Amniotic epithelial cell (primary cell): ENCODE measurements around the gene LY86.

Source experiments
- DNase-seq: peaks from one replicate; pipeline ENCODE4 v3.0.0-alpha.2; 2010; ENCODE audit warnings: low read depth

LY86 gene

DNA sequence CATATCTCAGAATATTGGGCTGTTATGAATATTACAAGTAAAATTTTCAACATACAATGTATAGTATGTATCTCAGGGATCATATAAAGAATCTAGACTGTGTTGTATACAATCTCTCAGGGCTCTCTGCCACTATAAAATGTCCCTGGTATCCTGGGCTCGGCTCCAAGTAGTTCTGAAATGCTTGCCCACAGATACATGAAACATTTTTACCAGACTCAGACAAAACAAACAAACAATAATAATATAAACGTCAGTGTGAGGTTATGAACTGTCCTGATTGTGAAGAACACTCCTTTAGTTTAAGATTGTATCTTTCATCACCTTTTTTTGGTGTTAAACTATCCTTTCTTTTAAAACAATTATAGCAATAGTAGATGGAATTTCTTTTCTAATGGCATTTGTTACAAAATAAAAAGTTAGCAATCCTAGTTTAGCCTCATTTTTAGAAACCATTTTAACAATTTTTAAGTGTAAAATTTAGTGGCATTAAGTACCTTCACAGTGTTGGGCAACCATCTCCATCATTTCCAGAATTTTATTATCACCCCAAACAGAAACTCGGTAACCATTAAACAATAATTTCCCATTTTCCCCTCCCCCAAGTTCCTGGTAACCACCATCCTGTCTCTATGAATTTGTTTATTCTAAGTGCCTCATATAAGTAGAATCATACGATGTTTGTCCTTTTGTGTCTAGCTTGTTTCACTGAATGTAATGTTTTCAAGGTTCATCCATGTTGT, 17.4 kb upstream of the LY86 start:
- no peak for DNase-seq

DNA sequence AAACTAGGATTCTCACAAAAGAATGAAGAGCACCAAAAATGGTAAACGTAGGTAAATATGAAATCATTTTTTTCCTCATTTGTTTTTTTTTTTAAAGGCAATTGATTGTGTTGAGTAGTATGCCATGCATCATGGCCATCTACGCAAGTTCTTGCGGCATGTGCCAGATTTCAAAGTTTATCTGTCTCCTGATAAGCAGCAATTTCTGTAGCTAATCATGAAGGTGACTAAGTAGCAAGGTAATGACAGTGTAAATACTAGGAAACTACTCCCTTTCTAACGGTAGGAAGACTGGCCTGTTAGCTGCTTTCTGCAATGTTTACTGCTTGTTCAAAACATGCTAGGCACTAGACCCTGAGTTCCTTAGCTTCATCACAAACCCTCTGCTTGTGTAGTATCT, 13.4 kb upstream of the LY86 start:
- no peak for DNase-seq

DNA sequence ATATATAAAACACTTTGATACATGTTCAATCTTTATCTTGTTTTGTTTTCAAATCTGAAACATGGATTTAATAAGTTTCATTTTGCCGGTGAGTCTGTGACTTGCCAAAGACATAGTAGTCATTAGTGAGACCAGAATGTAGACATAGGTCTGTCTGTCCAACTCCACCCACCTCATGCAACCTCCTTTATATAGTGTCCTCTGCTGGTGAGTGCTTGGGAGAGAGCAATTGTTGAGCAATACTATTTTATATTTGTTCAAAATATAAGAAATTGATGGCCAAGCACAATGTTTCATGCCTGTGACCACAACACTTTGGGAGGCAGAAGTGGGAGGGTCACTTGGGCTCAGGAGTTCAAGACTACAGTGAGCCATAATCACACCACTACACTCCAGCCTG, 10.8 kb upstream of the LY86 start:
- DNase-seq: no peak

DNA sequence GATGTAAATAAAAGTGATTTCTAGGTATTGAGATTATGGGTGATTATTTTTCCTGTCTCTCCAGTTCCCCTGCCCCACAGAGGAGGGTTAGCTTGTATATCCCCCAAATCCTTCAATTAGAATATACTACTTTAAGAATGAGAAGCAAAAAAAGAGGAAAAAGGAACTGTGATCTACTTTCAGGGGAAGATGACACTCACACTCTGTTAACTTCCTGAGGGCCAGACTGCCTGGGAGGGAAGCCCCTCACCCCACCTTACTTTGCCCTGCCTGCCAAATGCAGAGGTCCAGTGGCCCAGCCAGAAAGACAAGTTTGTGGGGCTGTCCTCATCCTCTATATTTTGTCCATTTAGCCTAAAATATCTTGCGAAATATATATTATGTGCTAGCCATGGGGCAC, 9.2 kb upstream of the LY86 start:
- no peak for DNase-seq

DNA sequence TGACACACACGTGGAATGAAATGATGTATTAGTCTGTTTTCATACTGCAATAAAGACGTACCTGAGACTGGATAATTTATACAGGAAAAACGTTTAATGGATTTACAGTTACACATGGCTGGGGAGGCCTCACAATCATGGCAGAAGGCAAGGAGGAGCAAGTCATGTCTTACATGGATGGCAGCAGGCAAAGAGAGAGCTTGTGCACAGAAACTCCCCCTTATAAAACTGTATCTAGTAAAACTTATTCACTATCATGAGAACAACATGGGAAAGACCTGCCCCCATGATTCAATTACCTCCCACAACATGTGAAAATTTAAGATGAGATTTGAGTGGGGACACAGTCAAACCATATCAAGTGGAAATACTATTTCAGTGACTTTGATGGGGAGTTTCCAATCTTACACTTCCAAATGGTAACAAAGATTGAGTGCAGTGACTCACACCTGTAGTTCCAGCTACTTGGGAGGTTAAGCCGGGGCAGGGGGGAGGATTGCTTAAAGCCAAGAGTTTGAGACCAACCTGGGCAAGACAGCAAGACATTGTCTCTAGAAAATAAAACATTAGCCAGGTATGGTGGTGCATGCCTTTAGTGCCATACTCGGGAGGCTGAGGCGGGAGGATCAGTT, 8.2 kb upstream of the LY86 start:
- no peak for DNase-seq

DNA sequence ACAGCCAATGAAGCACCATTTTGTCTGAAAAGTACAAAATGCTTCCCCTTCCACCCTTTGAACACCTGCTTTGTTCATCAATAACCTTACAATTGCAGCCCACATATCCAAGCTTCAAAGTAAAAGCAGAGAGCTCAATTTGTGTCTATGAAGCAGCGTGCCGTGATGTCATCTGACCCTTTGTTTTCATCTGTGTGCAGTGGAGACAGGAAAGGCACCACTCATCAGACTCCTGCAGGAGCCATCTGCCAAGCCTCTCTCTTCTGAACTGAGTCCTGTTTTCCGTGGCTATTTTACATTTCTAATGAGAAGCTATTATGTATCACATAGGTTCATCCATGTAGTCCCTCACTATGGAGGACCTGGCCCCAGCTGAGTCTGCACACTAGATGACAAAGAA, 7.5 kb upstream of the LY86 start:
- no peak for DNase-seq

DNA sequence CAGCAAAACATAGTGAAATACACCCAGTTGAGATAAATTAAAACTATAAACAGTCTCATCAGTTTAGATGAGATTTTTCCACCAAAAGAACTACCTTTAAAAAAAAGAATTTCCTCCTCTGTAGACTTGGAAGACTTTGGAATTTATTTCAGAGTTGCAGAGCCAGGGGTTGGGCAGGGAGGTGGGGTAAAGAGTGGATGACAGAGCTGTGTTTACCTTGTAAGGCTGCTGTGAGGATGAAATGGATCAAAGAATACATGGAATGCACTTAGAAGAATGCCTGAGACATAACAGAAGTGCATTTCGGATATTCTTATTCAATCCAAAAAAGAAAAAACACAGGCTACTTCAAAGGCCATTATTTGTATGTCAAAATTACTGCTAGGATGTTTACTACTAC, 6.4 kb upstream of the LY86 start:
- no peak for DNase-seq

DNA sequence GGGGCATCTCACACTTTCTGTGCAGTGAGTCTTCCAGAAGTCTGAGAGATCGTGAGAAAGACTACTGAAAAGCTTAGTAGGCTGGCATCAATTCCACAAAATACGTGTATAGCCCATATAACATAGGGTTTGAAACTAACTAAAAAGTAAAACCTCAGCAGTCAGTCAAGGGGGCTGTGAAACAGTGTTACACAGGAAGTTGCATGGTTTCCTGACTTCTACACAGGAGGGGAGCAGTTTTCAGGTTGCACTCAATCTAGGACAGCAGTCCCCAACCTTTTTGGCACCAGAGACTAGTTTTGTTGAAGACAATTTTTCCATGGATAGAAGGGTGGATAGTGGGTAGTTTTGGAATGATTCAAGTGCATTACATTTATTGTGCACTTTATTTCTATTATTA, 4.7 kb upstream of the LY86 start:
- no peak for DNase-seq

DNA sequence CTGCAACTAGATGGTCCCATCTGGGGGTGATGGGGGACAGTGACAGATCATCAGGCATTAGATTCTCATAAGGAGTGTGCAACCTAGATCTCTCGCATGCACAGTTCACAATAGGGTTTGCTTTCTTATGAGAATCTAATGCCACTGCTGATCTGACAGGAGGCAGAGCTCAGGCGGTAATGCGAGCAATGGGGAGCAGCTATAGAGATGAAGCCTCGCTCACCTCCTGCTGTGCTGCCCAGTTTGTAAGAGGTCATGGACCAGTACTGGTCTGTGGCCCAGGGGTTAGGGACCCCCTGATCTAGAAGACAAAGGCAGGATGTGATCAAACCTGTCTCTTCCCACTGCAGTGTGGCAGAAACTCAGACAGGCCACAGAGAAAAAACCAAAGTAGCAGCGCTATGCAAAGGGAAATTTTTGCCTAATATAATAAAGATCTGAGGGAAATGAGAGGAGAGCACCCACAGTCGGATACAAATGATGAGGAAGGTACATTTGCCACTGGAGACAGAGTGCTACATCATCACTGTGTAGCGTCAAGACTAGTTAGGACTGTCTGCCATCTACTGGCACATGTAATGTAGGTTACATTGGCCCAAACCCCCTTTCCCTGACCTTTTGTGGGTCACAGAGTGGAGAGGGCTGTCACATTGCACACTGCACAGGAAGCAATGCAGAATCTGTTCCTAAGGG, 4.1 kb upstream of the LY86 start:
- DNase-seq: no peak

DNA sequence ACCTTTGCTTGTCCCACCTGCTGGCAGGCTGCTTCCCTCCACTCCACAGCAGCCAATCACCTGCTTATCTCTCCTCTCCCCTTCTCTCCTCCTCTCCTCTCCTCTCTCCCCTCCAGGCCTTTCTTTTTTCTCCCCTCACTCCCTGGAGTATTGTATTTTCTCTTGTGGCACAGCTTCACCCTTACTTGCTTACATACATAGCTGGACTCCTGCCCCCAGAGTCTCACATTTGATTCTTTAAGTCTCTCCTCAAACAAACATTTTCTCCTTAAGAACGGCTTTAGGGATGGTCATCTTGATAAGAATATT, 3.6 kb upstream of the LY86 start:
- DNase-seq: no peak

DNA sequence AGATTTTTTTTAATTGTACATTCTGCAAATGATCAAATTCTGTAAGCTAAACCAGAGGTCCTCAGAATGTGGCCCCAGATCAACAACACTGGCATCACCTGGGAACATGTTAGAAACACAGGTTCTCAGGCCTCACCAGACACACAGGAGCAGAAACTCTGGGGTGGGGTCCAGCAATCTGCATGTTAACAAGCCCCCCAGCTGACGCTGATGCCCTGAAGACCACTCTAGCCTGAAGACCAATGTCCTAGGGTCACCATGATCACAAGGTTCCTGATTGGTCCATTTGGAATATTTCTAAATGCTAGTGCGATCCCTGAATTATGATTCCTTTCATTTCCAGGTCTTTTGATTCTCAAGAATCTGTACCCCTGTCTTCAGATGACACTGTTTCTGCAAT, 2.4 kb upstream of the LY86 start:
- no peak for DNase-seq

DNA sequence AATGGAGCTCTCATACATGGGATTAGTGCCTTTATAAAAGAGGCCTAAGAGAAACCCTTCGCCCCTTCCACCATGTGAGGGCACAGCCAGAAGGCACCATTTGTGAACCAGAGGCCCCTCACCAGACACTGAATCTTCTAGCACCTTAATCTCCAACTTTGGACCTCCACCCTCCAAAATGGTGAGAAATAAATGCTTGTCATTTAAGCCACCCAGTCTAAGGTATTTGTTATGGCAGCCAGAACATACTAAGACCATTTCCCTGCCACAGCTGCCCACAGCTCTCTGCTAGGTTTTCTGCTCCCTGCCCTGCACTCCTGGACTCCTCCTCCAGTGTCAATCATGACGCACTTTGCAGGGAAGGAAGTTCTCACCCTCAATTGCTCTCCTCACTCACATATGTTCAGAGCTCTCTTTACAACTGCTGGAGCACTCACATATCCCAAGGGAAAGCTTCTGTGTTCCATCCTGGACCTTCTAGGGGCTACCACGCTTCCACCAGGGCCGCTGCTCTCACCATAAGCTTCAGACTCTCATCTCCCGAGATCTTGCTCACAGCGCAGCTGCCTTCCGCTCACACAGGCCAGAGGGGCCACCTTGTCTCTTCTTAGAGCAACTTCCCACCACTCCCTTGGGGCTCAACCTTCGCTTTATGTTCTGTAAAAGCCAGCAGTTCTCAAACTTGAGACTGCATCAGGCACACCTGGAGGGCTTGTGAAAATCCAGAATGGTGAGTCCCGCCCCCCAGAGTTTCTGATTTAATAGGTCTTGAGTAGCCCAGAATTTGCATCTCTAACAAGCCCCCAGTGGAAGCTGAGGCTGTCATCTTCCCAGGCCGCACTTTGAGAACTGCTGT, 1.6 kb upstream of the LY86 start:
- DNase-seq: no peak

DNA sequence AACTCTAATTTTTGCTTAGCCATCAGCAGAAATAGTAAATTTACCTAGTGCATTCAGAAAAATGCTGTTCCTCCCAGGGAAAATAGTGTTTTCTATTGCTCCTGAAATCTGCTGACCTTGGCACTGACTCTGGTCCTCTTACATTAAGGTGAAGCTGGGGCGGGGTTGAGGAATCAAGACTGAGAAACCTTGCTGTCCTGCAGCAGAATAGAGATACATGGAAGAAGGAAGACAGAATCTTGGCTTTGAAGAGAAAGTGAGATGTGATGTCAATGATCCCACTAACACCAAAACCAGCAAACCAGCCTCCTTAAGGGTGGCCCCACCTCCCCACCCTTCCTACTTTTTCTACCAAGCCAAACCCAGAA, 840 bp upstream of the LY86 start:
- no peak for DNase-seq

DNA sequence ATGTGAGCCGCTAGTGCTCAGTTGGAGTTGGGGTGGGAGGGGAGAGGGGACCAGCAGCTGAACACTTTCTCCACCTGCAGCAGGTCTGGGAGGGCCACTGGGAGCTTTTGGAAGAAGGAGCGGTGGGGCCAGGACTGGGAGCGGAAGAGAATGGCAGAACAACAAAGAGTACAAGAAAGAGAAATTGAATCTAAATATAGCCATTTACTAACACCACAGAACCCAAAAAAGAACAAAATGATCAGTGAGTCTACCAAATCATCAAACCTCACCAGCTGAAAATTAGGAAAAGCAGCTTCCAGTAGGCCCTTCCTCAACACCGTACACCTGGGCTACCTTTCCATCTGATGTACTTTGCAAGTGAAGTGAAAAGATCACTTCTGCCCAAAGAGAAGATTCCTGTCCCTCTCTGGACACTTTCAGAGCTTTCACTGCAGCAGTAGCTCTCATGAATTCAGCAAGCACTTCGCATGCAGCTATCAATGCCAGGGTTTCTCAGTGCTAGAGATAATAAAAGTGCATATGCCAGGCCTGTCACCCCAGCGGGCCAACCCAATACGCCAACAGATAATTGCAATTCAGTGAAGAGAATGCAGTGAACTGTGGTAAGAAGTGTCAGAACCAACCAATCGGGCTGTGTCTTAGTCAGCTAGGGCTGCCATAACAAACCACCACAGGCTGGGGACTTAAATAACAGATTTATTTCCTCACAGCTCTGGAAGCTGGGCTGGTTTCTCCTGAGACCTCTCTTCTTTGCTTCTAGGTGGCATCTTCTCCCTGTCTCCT, 597 bp downstream of the LY86 start:
- no peak for DNase-seq

DNA sequence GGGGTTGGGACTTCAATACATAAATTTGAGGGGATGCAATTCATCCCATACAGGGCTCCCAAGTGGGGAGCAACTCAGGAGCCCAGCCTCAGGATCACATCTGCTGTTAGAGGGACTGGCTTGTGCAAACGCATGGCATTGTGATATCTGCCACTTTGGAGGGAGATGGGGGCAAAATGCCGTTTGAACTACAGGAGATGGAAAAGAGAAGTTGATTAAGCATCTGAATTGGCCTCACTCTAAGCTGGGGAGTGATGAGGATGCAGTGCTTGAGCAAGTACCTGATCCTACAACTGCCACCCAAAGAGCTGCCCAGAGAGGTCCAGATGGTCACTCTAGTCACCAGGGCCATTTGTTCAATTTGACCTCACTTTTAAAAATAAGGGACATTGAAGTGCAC, 2.0 kb downstream of the LY86 start:
- no peak for DNase-seq

DNA sequence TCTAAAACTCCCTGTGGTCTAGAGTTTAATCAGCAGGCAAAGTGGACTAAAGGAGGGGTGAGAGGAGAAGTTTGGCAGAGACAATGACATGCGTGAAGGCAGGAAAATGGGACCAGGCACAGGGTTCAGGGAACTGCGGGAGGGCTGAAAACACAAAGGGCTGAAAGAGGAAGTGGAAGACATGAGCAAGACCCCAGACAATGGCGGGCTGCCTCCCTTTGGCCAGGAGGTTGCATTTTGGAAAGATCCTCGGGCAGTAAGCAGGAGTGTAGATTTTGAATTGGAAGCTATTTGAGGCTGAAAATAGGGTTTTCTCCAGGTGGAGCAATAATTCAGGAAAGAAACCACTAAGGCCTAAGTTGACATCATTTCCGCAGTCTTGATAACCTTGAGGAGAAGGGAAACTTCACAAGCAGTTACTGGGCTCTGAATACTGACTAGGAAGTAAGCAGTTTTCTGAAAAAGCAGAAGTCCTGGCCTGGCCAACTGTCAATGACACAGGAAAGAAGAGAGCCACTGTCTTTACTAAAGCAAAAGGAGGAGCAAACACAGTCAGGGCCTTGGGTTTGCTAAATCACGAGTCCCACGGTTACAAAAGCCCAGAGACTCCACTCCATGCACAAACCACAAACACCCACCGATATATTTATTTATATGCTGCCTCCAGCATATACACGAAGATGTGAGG, 3.4 kb downstream of the LY86 start:
- no peak for DNase-seq

DNA sequence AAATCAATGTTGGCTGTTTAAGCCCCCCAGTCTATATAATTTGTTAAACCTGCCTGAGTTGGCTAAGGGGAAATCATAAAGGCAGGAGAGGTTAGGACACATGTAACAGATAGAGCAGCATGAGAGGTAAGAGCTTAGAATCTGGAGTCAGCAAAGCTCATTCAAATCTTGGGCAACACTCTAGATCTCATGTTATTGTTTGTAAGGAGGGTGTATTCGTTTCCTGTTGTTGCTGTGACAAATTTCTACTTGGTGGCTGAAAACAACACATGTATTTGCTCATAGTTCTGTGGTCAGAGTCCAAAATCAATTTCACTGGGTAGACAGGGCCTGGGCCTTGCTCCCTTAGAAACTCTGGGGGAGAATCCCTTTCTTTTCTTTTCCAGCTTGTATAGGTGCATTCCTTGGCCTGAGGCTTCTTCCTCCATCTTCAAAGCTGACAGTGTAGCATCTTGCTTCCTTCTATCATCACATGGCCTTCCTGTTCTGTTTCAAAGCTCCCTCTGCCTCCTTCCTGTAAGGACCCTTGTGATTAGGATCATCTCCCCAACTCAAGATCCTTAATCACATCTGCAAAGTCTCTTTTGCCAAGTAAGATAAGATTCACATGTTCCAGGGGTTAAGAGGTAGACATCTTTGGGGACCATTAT, 4.4 kb downstream of the LY86 start:
- DNase-seq: no peak

DNA sequence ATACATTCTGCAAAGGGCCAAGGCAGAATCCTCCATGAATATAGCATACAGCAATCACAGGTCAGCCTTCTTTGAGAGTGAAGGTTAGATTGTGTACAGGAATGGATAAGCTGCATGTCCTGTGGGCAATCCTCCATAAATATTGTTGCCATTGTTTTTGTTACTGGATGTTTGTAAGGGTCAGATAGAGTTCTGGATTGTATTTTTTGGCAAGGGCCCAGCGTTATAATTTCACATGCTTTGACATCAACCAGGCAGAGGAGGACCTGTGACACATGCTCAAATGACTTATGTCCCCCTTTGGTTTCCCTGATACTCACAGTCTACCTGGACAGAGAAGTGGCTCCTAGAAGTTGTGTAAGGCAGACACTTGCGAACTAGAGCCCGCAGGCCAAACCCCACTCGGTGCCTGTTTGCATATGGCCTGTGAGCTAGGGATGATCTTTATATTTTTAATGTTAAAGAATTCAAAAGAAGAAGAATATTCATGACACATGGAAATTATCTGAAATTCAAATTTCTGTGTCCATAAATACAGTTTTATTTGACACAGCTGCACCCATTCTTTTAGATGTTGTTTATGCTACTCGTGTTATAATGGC, 5.4 kb downstream of the LY86 start:
- no peak for DNase-seq

DNA sequence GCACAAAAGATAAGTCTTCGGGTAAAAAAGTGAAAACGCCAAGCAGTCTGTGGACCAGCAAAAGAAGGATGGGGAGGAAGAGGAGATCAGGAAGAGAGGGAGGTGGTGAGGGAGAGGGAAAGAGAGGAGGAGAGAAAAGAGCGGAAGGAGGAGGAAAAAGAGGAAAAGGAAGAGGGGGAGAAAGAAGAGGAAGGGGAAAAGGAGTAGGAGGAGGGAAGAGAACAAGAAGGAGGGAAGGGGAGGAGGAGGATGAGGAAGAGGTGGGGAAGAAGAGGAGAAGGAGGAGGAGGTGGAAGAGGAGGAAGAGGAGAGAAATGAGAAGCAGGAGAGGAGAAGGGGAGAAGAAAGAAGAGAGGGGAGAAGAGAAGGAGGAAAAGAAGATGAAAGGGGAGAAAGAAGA, 6.5 kb downstream of the LY86 start:
- DNase-seq: no peak

DNA sequence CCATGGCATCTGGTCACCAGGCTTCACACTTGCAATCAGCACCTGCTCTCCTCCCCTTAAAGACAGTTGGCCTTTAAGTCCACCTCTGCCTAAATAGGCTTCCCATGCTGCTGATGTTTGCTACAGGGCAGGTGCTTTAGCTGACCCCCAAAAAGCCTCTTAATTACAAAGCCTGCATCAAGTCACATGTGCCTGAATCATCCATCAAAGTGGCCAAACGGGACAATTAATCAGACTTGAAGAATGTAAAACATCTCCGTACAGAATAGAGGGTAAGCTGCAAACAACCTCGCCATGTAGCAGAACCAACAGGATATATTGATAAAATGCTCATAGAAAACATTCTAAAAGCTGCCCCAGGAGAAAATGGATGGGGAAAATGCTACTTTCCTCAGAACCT, 7.4 kb downstream of the LY86 start:
- no peak for DNase-seq
